HS-5 (cell line): ENCODE results near the gene SFTA2.
A peak's percentile ranks its signal among the peaks of the same experiment; 100 is the strongest.
"Not testable (repeated sequence)": the region's sequence is repeated elsewhere in the genome, so short reads cannot be mapped to it uniquely, and the experiment has no call there.

Experiments used
- DNase-seq: peaks from one replicate; pipeline ENCODE4 v3.0.0-alpha.2; 2012; ENCODE audit warnings: low read depth

Gene SFTA2

GRCh38 chr6:30912746-30913520 lies 19.0 kb downstream of the SFTA2 start:
- DNase-seq, result no peak

GRCh38 chr6:30910473-30910872 lies 21.5 kb downstream of the SFTA2 start:
- DNase-seq, result not testable (repeated sequence)

GRCh38 chr6:30908700-30909099 lies 23.3 kb downstream of the SFTA2 start:
- no peak for DNase-seq

- DNase-seq, result peak; percentile 97
Measured at GRCh38 chr6:30907758-30908591, 24.0 kb downstream of the SFTA2 start, which contains the start of gene GTF2H4. GTF2H4 (plus strand) TSS chr6:30908207.

GRCh38 chr6:30907290-30907757 lies 24.6 kb downstream of the SFTA2 start:
- DNase-seq, result not testable (repeated sequence)

GRCh38 chr6:30903236-30903635 lies 28.7 kb downstream of the SFTA2 start:
- no peak for DNase-seq

GRCh38 chr6:30902709-30903108 lies 29.3 kb downstream of the SFTA2 start:
- no peak for DNase-seq

GRCh38 chr6:30902196-30902595 lies 29.8 kb downstream of the SFTA2 start:
- not testable (repeated sequence) for DNase-seq

- no peak for DNase-seq
Measured at GRCh38 chr6:30901436-30901835, 30.5 kb downstream of the SFTA2 start.

GRCh38 chr6:30900863-30901417 lies 31.0 kb downstream of the SFTA2 start:
- DNase-seq, result no peak

- no peak for DNase-seq
Measured at GRCh38 chr6:30898750-30899360, 33.1 kb downstream of the SFTA2 start.

GRCh38 chr6:30897882-30898281 lies 34.1 kb downstream of the SFTA2 start:
- DNase-seq, result no peak

- DNase-seq, result no peak
Measured at GRCh38 chr6:30896541-30896940, 35.4 kb downstream of the SFTA2 start.

GRCh38 chr6:30895343-30895742 lies 36.6 kb downstream of the SFTA2 start:
- DNase-seq, result no peak

GRCh38 chr6:30894935-30895334 lies 37.0 kb downstream of the SFTA2 start:
- DNase-seq, result no peak

GRCh38 chr6:30894381-30894780 lies 37.6 kb downstream of the SFTA2 start:
- no peak for DNase-seq

GRCh38 chr6:30893666-30894065 lies 38.3 kb downstream of the SFTA2 start:
- no peak for DNase-seq

- no peak for DNase-seq
Measured at GRCh38 chr6:30893001-30893591, 38.9 kb downstream of the SFTA2 start.

- no peak for DNase-seq
Measured at GRCh38 chr6:30891816-30892538, 40.0 kb downstream of the SFTA2 start.

GRCh38 chr6:30891450-30891723 lies 40.6 kb downstream of the SFTA2 start:
- no peak for DNase-seq

GRCh38 chr6:30890646-30891449 lies 41.1 kb downstream of the SFTA2 start:
- DNase-seq, result no peak
